Peyer's patch (tissue), 4 donors: ENCODE results near the gene SOX6.

Source experiments
- CTCF ChIP-seq, 6 experiments: fragments of 450-650 bp in 4 of 6; fragments of 200-600 bp in 2 of 6; sonication (generic) in 1 of 6; IDR thresholded peaks; one replicate each; pipeline ENCODE4 v1.5.1; 2017 to 2019; ENCODE audit warnings: antibody characterized with exemption in 6 of 6, mild to moderate bottlenecking in 3 of 6, moderate library complexity in 1 of 6
- POLR2A ChIP-seq, 2 donors: fragments of 450-650 bp; IDR thresholded peaks; one replicate each; pipeline ENCODE4 v1.5.1; 2017; ENCODE audit warnings: antibody characterized with exemption in 2 of 2, mild to moderate bottlenecking in 2 of 2, moderate library complexity in 2 of 2

- TF ChIP-seq CTCF (IDR thresholded peaks at IDR 0.05) (no peak), POLR2A (IDR thresholded peaks at IDR 0.05) (no peak)
Measured at GRCh38 chr11:15958910-15959309, 397.4 kb downstream of the SOX6 start.
